SU-DHL-6 (cell line): ENCODE measurements around the gene BOC.

Experiments used
- CTCF ChIP-seq: fragments of 200-600 bp; sonication (generic); IDR thresholded peaks from one replicate; pipeline ENCODE4 v1.5.1; 2017; ENCODE audit warnings: antibody characterized with exemption, mild to moderate bottlenecking, low read length, moderate library complexity; ENCODE audit not compliant: insufficient read depth, poor library complexity, severe bottlenecking
- EZH2phosphoT487 ChIP-seq: fragments of 200-600 bp; sonication (generic), shearing (Covaris generic); conservative IDR thresholded peaks from 2 replicates; pipeline ENCODE4 v1.6.1; 2018; ENCODE audit warnings: mild to moderate bottlenecking, antibody characterized with exemption, low read length, moderate library complexity, mixed read lengths

GRCh38 chr3:113183748-113184661 lies 27.4 kb upstream of the BOC start:
- TF ChIP-seq CTCF (no peak), EZH2phosphoT487 (no peak)
